Adrenal gland (tissue), 5 donors: ENCODE results near the gene ANKRD49.

ENCODE experiments used
- CTCF ChIP-seq, 6 experiments: fragments of 450-650 bp in 4 of 6; fragments of 200-600 bp in 2 of 6; sonication (generic) in 1 of 6; IDR thresholded peaks; 1 replicate in 5 of 6; 2 replicates in 1 of 6; pipeline versions ENCODE4 v1.5.1 to v1.8.0; 2016 to 2021; ENCODE audit warnings: antibody characterized with exemption in 6 of 6, mild to moderate bottlenecking in 2 of 6, moderate library complexity in 1 of 6
- POLR2A ChIP-seq, 2 donors: fragments of 450-650 bp; IDR thresholded peaks; one replicate each; pipeline ENCODE4 v1.6.1; 2017; ENCODE audit warnings: antibody characterized with exemption in 2 of 2, mild to moderate bottlenecking in 2 of 2, moderate library complexity in 1 of 2
- donor health status: DM: no; HTN: no; CAD: no.

- TF ChIP-seq CTCF (IDR thresholded peaks at IDR 0.05) (no peak), POLR2A (IDR thresholded peaks at IDR 0.05) (no peak)
These were observed 33.1 kb downstream of the ANKRD49 start for GRCh38 chr11:94526645-94527438.
